IPS DF 6.9 (cell line): ENCODE data around the gene UGCG.

Experiments
- DNase-seq: peaks from one replicate; pipeline ENCODE4 v3.0.0-alpha.2; 2013; ENCODE audit warnings: low read depth, low spot score
- H3K27ac ChIP-seq: one replicate; pipeline ENCODE4 v1.5.1; 2013; ENCODE audit warnings: low read length, control low read depth
- H3K27me3 ChIP-seq: 2 replicates; pipeline ENCODE4 v1.6.1; 2013; ENCODE audit warnings: mild to moderate bottlenecking, low read length; ENCODE audit not compliant: control insufficient read depth, insufficient read depth
- H3K36me3 ChIP-seq: 2 replicates; pipeline ENCODE4 v1.6.1; 2013; ENCODE audit warnings: low read length; ENCODE audit not compliant: control insufficient read depth, insufficient read depth
- H3K4me1 ChIP-seq: 2 replicates; pipeline ENCODE4 v1.6.1; 2013; ENCODE audit warnings: low read length; ENCODE audit not compliant: control insufficient read depth, insufficient read depth
- H3K4me3 ChIP-seq: 2 replicates; pipeline ENCODE4 v1.5.1; 2013; ENCODE audit warnings: mild to moderate bottlenecking, low read length
- H3K9me3 ChIP-seq: 2 replicates; pipeline ENCODE4 v1.6.1; 2013; ENCODE audit warnings: low read length, inconsistent platforms; ENCODE audit not compliant: control insufficient read depth, insufficient read depth
- WGBS: extraction: QIAGEN DNeasy Blood & Tissue Kit; methylation state at CpG from one replicate; pipeline ENCODE4 v1.1.7; 2013; ENCODE audit warnings: mixed read lengths, missing lambda C conversion rate; ENCODE audit not compliant: insufficient read length, insufficient coverage; 5-methylcytosine and 5-hydroxymethylcytosine counted together

Gene UGCG

DNA sequence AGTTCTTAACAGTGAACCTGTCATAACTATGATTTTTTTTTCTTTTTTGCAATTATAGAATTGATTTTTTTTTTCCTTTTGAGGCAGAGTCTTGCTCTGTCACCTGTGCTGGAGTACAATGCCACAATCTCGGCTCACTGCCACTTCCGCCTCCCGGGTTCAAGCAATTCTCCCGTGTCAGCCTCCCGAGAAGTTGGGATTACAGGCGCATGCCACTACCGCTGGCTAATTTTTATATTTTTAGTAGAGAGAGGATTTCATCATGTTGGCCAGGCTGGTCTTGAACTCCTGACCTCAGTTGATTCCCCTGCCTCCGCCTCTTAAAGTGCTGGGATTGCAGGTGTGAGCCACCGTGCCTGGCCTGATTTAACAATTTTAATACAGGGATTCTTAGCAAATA is 21.4 kb downstream of the UGCG start:
- H3K36me3 ChIP-seq = no peaks in the 10 kb centered on the region
- H3K27me3 ChIP-seq = no peaks in the 10 kb centered on the region
- no peaks in the 10 kb centered on the region for H3K9me3 ChIP-seq
- no peaks in the 10 kb centered on the region for H3K4me1 ChIP-seq
- WGBS = no CpG with 5 or more reads among the region's 9 CpGs
- DNase-seq = no peak
- H3K27ac ChIP-seq = no peak overlapping the region
- H3K4me3 ChIP-seq = no peak overlapping the region

DNA sequence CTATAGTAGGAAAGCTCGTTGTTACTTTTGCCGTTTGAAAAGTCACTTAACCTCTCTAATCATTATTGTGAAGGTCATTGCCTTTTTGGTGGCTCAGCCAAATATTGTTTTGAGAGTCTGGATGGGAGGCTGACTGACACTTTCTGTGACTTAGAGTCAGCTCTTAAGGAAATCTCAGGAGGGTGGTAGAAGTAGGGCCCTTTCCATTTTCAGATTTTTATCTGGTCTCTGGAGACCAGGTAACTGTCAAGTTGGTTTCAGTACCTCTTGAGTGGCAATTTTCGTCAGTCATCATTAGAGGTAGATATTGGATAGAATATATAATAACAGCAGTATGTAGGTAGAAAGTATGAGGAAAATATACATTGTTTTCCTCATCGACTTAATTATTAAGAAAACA is 23.3 kb downstream of the UGCG start:
- no CpG with 5 or more reads among the region's 4 CpGs for WGBS
- DNase-seq = no peak
- Histone ChIP-seq H3K4me1 (no peaks in the 10 kb centered on the region), H3K9me3 (no peaks in the 10 kb centered on the region), H3K27me3 (no peaks in the 10 kb centered on the region), H3K36me3 (no peaks in the 10 kb centered on the region), H3K27ac (no peak overlapping the region), H3K4me3 (no peak overlapping the region)

DNA sequence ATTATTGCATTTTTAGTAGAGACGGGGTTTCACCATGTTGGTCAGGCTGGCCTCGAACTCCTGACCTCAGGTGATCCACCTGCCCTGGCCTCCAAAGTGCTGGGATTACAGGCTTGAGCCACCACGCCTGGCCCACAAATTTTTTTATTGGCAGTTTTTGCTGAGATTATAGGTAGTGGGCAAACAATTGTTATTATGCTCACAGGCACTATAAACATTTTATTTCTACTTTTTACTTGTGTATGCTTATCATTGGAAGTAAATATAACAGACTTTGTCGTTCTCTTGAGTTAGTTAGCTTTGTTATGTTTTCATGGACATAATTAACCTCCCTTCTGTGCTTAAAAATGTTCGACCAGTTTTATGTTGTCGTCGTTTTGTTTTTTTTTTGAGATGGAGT is 23.9 kb downstream of the UGCG start:
- Histone ChIP-seq H3K9me3 (no peaks in the 10 kb centered on the region), H3K4me3 (no peak overlapping the region), H3K4me1 (no peaks in the 10 kb centered on the region), H3K27me3 (no peaks in the 10 kb centered on the region), H3K36me3 (no peaks in the 10 kb centered on the region), H3K27ac (no peak overlapping the region)
- no peak for DNase-seq
- no CpG with 5 or more reads among the region's 7 CpGs for WGBS

DNA sequence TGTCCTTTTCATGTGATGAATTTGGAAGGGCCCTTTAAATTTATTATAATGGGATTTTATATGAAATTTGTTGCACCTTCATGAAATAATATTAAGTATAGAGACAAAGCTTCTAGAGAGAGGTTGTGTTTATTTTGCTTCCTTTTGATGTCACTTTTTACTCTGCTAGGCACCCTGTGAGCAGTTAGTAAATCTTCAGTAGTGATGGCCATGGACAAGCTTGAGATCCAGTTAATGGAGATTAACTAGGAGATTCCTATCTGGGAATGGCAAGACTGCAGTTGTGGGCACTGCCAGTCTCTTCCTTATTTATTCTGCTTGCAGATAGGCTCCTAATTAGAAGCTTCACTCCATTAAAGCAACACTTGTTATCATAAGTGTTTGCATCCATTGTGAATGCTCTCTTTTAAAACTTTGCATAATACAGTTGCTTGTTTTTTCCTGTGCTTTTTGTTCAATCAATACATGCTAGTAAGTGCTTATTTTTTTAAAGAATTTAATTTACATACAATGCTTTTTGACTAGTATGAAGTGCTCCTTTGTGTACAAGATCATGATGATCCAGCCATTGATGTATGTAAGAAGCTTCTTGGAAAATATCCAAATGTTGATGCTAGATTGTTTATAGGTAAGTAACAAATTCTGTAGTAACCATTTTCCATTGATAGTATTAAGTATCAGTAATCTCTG is 25.9 kb downstream of the UGCG start:
- no peaks in the 10 kb centered on the region for H3K9me3 ChIP-seq
- DNase-seq = no peak
- H3K4me3 ChIP-seq = no peak overlapping the region
- H3K27ac ChIP-seq = no peak overlapping the region
- no peaks in the 10 kb centered on the region for H3K27me3 ChIP-seq
- no peaks in the 10 kb centered on the region for H3K36me3 ChIP-seq
- H3K4me1 ChIP-seq = no peaks in the 10 kb centered on the region

GRCh38 chr9:111924281-111924680 is 27.7 kb downstream of the UGCG start:
- Histone ChIP-seq H3K4me1 (no peaks in the 10 kb centered on the region), H3K27ac (no peak overlapping the region), H3K27me3 (no peaks in the 10 kb centered on the region), H3K36me3 (no peaks in the 10 kb centered on the region), H3K4me3 (no peak overlapping the region), H3K9me3 (no peaks in the 10 kb centered on the region)
- no peak for DNase-seq

DNA sequence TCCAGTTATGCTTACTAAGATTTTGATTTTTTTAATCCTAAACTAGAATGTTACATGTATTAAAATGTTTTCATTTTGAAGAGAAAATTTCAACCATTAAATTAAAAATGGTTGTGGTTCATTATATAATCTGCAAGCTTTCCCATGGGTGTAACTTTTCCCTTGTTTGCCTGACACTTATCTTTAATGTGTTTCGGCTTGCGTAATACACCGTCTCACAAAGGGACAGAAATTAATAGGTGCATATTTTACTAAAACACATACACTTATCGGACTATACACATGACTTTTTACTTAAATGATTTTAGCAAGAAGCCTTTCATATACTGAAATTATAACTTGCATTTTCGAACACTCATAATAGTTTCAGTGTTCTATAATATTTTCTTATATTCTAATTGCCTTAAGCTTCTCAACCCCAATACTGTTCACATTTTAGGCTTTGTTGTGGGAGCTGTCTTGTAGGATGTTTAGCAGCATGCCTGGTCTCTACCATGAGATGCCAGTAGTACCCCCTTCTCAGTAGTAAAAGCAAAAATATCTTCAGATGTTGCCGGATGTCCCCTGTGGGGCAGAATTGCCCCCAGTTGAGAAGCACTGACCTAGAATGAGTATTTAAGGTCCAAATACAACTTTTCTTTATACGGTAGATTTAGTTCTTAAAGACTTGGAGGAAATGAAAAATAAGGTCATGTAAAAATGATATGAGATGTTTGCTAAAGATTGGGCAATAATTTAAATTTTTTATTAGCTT is 28.6 kb downstream of the UGCG start:
- no peak for DNase-seq
- H3K27ac ChIP-seq = no peak overlapping the region
- no peaks in the 10 kb centered on the region for H3K4me1 ChIP-seq
- H3K4me3 ChIP-seq = no peak overlapping the region
- H3K36me3 ChIP-seq = no peaks in the 10 kb centered on the region
- H3K9me3 ChIP-seq = no peaks in the 10 kb centered on the region
- no CpG with 5 or more reads among the region's 7 CpGs for WGBS
- no peaks in the 10 kb centered on the region for H3K27me3 ChIP-seq

- DNase-seq = no peak
- no peaks in the 10 kb centered on the region for H3K36me3 ChIP-seq
- H3K27ac ChIP-seq = no peak overlapping the region
- no peaks in the 10 kb centered on the region for H3K4me1 ChIP-seq
- H3K9me3 ChIP-seq = no peaks in the 10 kb centered on the region
- no peak overlapping the region for H3K4me3 ChIP-seq
- H3K27me3 ChIP-seq = no peaks in the 10 kb centered on the region
- WGBS = no CpG with 5 or more reads among the region's 2 CpGs
These were observed 29.2 kb downstream of the UGCG start for GRCh38 chr9:111925784-111926183.

- no peaks in the 10 kb centered on the region for H3K9me3 ChIP-seq
- H3K4me3 ChIP-seq = no peak overlapping the region
- WGBS = no CpG with 5 or more reads among the region's 6 CpGs
- no peak overlapping the region for H3K27ac ChIP-seq
- H3K36me3 ChIP-seq = no peaks in the 10 kb centered on the region
- no peaks in the 10 kb centered on the region for H3K27me3 ChIP-seq
- no peaks in the 10 kb centered on the region for H3K4me1 ChIP-seq
- DNase-seq = no peak
These were observed 29.8 kb downstream of the UGCG start for GRCh38 chr9:111926421-111926875.

DNA sequence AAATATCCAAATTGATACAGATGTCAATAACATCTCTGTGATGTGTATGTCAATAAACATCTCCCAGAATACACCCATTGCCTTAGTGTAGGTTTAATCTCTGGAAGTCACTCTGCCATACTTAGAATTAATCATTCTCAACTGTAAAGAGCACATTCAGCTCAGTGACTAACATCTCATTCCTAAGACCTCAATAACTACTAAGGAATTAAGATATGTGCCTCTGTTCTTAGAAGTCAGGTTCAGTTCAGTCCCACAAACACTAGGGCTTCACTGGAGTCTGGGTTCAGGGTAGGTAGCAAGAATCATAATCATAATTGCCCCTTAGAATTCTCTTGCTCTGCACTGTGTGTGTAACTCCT is 31.7 kb downstream of the UGCG start:
- H3K4me1 ChIP-seq = no peaks in the 10 kb centered on the region
- DNase-seq = no peak
- no peaks in the 10 kb centered on the region for H3K9me3 ChIP-seq
- H3K27ac ChIP-seq = no peak overlapping the region
- no peaks in the 10 kb centered on the region for H3K27me3 ChIP-seq
- H3K36me3 ChIP-seq = no peaks in the 10 kb centered on the region
- no peak overlapping the region for H3K4me3 ChIP-seq

DNA sequence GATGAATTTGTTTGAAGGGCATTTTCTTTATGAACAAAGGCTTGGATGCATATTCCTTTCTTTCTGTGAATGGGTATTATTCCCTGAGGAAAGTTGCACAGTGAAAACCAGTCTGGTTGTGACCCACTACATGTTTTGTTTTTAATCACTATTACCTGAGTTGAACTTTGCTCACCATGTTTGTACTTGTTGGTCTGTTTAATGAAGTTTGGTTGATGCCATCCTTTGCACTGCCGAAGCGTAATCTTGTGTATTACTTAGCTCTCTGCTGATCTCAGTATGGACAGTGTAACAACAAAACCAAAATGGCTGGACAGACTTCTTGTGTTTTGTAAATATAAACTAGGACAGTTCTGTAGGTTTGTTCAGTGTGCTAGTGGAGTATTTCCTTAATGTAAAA is 38.1 kb downstream of the UGCG start:
- WGBS = no CpG with 5 or more reads among the region's 2 CpGs
- no peaks in the 10 kb centered on the region for H3K36me3 ChIP-seq
- H3K27ac ChIP-seq = no peak overlapping the region
- no peaks in the 10 kb centered on the region for H3K27me3 ChIP-seq
- DNase-seq = no peak
- H3K9me3 ChIP-seq = no peaks in the 10 kb centered on the region
- no peak overlapping the region for H3K4me3 ChIP-seq
- H3K4me1 ChIP-seq = no peaks in the 10 kb centered on the region

- Histone ChIP-seq H3K4me3 (no peak overlapping the region), H3K27me3 (no peaks in the 10 kb centered on the region), H3K36me3 (no peaks in the 10 kb centered on the region), H3K4me1 (no peaks in the 10 kb centered on the region), H3K9me3 (no peaks in the 10 kb centered on the region), H3K27ac (no peak overlapping the region)
- WGBS = no CpG with 5 or more reads among the region's 2 CpGs
- no peak for DNase-seq
These were observed 39.8 kb downstream of the UGCG start for GRCh38 chr9:111936391-111936790.
